HTR-8/SVneo (cell line): ENCODE results near the gene MAN1A1.
"Not testable (repeated sequence)": the region's sequence is repeated elsewhere in the genome, so short reads cannot be mapped to it uniquely, and the experiment has no call there.

Experiments
- DNase-seq: peaks from one replicate; pipeline ENCODE4 v3.0.0; 2011; ENCODE audit warnings: low spot score, mixed read lengths; ENCODE audit not compliant: insufficient read length
- FAIRE-seq: peaks from 2 replicates; lab custom pipeline; 2011; peaks lifted over from hg19 to GRCh38; lab: Jason Lieb, UNC

The MAN1A1 gene

GRCh38 chr6:119161438-119161837 lies 188.1 kb downstream of the MAN1A1 start:
- no peak for FAIRE-seq
- no peak for DNase-seq

DNA sequence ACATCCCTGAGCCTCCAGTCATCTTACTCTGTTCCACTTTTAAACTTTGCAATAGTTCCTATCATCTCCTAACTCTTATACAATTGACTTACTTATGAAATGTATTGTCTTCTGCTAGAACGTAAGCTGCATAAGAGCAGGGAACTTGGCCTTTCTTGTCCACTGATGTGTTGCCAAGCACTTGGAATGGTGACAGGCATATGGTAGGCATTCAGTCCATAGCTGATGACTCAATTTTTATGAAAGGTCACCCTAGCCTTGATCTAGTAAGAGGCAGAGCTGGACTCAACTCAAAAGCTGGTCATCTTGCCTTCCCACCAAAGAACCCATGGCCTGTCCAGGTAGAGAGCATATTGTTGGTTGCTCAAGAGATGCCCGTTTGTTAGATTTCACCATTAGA lies 188.7 kb downstream of the MAN1A1 start:
- DNase-seq (no peak), FAIRE-seq (no peak)

GRCh38 chr6:119158057-119158848 lies 191.3 kb downstream of the MAN1A1 start:
- no peak for DNase-seq

DNA sequence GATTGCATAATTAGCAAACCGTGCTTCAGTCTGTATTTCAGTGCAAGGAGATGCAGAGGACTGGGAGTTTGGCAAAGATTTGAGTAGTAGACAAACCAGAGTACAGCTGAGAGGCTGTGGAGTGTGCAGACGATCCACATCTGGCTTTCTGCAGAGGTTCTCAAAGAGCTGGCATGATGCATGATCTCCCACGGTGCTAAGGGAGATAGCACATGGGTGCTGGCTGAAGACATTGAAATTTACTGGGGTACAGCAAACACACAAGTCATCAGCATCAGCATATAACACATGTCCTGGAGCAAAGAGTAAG lies 192.1 kb downstream of the MAN1A1 start:
- no peak for DNase-seq
- FAIRE-seq, result no peak

More at GRCh38 chr6:119158057-119158848, 191.3 kb downstream of the MAN1A1 start:
- FAIRE-seq, result no peak

GRCh38 chr6:119156757-119157505 lies 192.6 kb downstream of the MAN1A1 start:
- DNase-seq, result no peak
- FAIRE-seq, result no peak

DNA sequence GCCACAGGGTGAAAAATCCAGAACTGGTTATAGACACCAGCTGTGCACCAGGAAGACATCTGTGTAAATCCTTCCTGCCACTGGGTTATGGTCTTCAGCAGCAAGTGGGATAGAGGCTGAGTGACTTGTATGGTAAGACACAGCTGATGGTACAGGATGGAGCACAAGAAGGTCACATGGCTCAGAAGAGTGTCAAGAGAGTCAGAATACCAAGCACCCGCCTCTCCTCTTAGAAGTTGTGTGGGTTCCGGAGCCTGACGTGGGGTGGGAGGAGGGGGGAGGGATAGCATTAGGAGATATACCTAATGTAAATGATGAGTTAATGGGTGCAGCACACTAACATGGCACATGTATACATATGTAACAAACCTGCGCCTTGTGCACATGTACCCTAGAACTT lies 193.5 kb downstream of the MAN1A1 start:
- FAIRE-seq, DNase-seq: not testable (repeated sequence)

GRCh38 chr6:119152187-119152586 lies 197.4 kb downstream of the MAN1A1 start:
- FAIRE-seq, result no peak

GRCh38 chr6:119148825-119149525 lies 200.6 kb downstream of the MAN1A1 start:
- DNase-seq (no peak), FAIRE-seq (no peak)

More at GRCh38 chr6:119152187-119152586, 197.4 kb downstream of the MAN1A1 start:
- no peak for DNase-seq

DNA sequence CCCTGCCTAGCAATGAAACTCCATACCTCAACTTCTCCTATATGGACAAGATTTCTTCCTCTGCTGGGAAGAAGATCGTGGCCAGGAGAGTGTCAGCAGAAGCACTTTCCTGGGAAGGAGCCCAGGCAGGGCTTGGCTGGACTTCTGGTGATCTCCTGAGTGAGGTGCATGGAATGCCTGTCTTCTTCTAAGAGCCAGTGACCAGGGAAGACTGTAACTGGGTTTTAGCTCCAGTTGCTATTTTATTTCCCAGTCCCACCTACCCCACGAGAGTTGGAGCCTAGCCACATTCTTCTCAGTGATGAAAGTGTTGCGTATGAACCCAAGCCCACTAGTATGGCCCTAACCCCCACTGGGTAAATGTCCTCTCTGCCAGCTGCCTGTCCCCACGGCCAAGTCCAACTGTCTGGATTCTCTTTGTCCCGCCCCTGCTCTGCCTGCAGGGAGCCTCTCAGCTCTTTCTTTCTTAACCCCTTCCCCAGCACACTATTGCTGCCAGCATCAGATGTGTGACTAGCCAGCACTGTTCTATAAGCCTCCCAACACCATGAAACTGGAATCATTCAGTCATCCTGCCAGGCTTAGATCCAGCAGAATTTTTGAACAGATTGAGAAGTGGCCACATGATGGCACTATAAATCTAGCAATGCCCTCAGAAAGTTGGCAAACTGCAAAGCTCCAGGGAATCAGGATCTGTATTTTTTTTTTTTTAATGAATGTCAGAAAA lies 201.3 kb downstream of the MAN1A1 start:
- FAIRE-seq, result no peak

DNA sequence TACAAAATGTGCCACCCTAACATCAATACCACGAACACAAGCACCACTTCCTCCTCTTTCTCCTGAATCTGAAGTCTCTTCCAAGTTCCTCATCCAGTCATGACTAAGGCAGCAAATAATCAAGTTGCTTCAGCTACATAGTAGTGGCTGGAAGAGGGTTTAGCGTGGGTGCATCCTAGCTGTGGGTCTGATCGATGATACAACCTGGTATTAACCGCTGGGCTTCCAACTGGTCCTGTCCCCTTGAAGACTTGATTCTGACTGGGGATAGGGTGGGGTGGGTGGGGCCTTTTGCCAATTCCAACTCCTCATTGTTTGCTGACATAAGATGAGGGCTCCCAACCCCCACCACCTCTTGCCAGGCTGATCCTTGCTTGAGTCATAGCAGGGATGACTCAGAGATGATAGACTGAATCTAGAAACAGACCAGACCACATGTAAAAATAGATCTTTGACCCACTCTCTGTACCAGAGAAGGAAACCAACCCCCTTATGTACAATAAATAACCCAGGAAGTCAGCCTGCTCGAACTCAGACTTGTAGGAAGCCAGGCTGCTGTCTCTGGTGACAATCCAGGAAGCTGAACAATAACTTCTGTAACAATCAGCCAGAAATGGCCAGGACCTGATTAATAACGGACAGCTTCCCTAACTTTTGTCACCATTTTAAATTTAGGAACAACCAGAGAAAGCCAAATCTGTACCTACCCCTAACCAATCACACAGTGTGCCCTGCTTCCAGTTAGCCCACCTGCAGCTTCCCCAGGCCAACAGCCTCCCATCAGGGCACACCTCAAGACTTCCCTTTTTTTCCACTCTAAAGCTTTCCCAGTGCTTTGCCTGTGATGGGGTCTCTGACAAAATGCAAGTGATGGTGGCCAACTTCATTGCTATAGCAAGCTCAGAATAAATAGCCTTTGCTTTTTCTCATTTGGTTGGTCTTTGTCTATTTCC lies 202.2 kb downstream of the MAN1A1 start:
- FAIRE-seq, result no peak
- peak; percentile 83 for DNase-seq

More for the DNA sequence above, 201.3 kb downstream of the MAN1A1 start:
- peak; percentile 58 for DNase-seq

DNA sequence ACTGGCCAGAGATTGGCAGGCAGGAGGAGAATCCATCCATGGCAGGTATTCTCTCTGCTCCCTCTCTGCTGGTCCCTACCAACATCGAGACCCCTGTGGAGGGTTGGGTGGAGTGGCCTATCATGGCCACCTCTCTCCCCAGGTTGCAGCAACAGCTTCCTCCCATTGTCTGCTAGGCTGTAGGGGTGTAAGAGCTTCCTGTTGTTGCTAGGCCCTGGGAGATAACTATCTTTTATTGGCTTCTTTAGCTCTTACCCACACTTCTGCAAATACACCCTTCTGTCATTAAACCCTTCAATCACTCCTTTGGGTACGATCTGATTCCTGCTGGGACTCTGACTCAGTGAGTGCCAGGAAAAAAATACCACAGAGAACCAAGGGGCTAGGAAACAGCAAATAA lies 204.4 kb downstream of the MAN1A1 start:
- FAIRE-seq, result no peak
- no peak for DNase-seq

- FAIRE-seq, result no peak
- no peak for DNase-seq
These were observed 206.9 kb downstream of the MAN1A1 start for GRCh38 chr6:119142637-119143036.

DNA sequence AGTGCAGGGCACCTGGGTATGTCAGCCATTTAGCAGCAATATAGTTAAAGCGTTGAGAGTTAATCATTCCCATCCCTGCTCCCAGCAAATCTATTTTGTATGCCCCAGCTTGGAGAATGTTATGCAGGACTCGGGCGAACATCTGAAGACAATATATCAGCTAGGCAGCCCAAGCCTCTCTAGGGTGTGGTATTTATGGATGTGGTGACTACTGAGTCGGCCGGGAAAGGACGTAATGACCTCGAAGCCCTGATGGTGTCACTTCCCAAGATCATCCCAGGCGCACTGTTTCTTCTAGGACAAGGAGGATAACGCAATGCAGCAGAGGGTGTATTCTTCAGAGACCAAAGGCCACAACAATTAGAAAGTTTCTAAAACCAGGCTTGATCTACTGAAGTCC lies 207.5 kb downstream of the MAN1A1 start:
- FAIRE-seq (no peak), DNase-seq (no peak)

GRCh38 chr6:119140196-119141140 lies 209.1 kb downstream of the MAN1A1 start:
- DNase-seq (no peak), FAIRE-seq (no peak)

GRCh38 chr6:119138906-119139541 lies 210.5 kb downstream of the MAN1A1 start:
- no peak for FAIRE-seq

DNA sequence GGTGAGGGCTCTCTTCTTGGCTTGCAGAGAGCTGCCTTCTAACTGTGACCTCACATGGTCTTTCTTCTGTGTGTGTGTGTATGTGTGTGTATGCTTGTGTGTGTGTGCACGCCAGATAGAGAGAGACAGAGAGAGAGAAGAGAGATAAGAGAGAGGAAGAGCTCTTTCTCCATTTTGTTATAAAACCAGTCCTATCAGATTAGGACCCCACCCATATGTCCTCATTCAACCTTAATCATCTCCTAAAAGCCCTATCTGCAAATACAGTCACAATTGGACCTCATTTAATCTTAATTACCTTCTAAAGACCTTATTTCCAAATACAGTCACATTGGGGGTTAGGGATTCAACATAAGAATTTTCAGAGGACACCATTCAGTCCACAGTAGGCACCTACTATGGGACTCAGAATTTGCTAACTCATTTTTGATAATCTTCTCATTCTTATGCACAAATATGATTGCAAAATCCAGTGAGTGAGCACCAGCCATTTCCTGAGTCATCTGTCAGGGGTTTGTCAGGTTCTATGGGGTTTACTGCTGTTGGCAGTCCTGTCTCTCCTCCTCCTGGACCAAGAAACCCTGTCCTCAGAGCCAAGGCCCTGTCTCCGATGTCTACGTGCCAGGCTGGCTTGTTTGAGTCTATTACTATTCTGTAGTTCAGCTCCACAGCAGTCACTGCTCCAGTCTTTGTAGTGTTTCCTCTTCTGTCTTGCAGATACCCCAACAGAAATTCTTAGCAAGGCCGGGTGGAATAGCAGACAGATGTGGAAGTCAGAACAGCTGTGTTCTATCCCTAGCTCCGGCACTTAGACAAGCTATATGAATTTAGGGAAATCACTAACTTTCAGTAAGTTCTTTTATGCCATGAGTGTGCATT lies 212.1 kb downstream of the MAN1A1 start:
- DNase-seq (no peak), FAIRE-seq (no peak)

More at GRCh38 chr6:119138906-119139541, 210.5 kb downstream of the MAN1A1 start:
- no peak for DNase-seq

DNA sequence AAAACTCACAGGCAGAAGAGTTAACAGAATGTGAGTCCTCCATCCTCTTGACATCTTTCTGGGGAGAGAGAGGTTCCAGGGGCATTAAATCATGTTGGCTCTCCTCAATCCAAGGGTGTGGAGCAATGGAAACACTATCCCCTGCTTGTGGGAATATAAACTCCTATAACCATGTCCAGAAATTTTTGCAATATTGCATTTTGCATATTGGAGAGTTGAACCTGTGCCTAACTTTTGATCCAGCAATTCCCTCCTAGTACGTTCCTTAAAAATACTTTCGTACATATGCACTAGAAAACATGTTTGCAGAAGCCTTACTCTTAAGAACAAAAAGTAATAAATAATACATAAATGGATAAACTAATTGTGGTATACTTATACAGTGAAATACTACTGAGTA lies 214.8 kb downstream of the MAN1A1 start:
- FAIRE-seq, result no peak
- no peak for DNase-seq
